ENCODE results near the gene HS6ST1.

DNA sequence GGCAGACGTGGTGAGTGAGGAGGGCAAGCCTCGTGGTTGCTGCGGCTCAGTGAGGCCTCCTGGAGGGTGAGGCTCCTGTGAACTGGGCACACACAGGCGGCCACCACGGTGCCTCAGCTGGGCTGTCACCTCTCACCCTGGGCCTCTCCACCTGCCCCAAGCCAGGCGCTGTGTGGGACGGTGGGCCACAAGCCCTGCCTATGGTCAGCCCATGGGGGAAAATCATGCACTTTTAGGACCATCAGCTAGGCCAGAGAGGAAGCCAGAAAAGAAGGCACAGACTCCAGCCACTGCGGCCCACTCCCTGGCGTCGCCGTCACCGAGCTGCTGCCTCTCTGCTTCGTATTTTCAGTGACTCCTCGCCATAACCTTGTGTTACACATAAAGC lies 28.5 kb upstream of the HS6ST1 start:
- TF ChIP-seq POLR2A (IDR thresholded peaks at IDR 0.05; ENCODE audit: low read depth, low read length) (no peak), TAF1 (IDR thresholded peaks at IDR 0.05; ENCODE audit: borderline replicate concordance, low read depth, low read length) (no peak)
